Measurements from ENCODE around the gene KLHL30.
A peak's percentile ranks its signal among the peaks of the same experiment; 100 is the strongest.

KLHL30 gene

DNA sequence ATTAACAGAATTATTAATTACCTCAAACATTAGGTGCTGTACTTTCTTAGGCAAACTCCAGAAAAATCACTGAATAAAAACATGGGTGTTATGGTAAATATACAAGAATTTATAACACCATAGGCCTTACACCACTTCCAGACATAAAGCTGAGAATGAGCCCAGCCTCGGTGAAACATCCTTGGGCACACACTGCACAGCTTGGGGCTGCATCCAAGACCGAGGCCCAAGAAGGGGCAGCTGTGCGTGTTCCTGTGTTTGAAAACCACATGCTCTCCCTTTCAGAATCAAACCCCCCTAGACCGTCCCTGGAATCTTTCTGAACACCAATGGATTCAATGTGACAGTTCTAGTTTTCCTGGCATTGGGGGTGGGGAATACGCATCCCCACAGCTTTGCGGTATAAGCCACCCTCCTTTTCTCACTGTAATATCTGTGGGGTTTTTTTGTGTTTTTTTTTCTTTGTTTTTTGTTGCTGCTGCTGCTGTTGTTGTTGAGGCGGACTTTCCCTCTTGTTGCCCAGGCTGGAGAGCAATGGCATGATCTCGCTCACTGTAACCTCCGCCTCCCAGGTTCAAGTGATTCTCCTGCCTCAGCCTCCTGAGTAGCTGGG lies 33.2 kb downstream of the KLHL30 start:
- Mint-ChIP-seq H3K9me3 (no peaks in the 10 kb centered on the region), H3K27me3 (ENCODE audit: low read depth, poor library complexity) (no peaks in the 10 kb centered on the region), H3K4me1 (peaks cover 6% of the 10 kb centered on the region), H3K4me3 (no peak overlapping the region), H3K36me3 (ENCODE audit: low read depth) (peaks cover 47% of the 10 kb centered on the region), H3K27ac (no peak overlapping the region)
- no peak for DNase-seq
- TF ChIP-seq, protein P1, sequence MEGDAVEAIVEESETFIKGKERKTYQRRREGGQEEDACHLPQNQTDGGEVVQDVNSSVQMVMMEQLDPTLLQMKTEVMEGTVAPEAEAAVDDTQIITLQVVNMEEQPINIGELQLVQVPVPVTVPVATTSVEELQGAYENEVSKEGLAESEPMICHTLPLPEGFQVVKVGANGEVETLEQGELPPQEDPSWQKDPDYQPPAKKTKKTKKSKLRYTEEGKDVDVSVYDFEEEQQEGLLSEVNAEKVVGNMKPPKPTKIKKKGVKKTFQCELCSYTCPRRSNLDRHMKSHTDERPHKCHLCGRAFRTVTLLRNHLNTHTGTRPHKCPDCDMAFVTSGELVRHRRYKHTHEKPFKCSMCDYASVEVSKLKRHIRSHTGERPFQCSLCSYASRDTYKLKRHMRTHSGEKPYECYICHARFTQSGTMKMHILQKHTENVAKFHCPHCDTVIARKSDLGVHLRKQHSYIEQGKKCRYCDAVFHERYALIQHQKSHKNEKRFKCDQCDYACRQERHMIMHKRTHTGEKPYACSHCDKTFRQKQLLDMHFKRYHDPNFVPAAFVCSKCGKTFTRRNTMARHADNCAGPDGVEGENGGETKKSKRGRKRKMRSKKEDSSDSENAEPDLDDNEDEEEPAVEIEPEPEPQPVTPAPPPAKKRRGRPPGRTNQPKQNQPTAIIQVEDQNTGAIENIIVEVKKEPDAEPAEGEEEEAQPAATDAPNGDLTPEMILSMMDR (IDR thresholded peaks at IDR 0.05), result no peak

DNA sequence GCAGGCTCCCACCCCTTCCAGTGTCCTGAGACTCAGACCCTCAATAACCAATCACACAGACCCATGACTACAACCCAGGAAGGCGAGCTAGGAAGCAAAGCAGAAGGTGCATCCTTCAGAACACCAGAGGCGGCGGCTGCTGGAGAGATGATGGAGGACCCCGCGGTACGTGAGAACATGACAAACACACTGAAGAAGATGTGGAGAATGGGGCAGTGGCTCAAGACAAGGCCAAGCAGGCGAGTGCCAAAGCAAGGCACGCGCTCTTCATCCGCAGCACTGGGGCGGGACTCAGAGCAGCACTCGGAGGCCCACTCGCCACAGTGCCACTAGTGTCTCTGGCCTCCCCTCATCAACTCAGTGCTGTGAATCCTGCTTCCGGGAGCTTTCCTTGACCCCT lies 34.0 kb downstream of the KLHL30 start:
- Mint-ChIP-seq H3K9me3 (no peaks in the 10 kb centered on the region), H3K4me1 (peaks cover 6% of the 10 kb centered on the region)
- TF ChIP-seq, protein P1 (IDR thresholded peaks at IDR 0.05), result no peak

DNA sequence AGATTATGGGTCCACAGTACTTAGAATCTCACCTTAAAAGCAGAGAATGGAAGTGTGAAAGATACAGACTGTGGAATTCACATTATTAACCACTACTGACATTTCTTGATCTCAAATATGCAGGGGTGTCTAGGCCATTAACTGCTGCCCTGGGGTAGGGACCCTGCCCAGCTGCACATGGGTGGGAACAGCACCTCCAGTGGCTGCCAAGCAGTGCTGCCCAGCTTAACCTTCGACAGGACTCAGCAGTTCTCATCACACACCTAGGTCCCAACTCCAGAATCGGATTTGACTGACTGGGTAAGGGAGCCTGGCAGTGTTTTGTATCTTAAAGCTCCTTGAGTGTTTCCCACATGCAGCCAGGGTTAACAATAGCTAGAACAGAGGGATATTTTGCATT lies 35.2 kb downstream of the KLHL30 start:
- TF ChIP-seq, protein P1 (IDR thresholded peaks at IDR 0.05), result peak; percentile 6
- Mint-ChIP-seq H3K4me3 (no peak overlapping the region), H3K27ac (no peak overlapping the region), H3K36me3 (ENCODE audit: low read depth) (peaks cover 62% of the 10 kb centered on the region), H3K27me3 (ENCODE audit: low read depth, poor library complexity) (no peaks in the 10 kb centered on the region), H3K9me3 (no peaks in the 10 kb centered on the region), H3K4me1 (peaks cover 6% of the 10 kb centered on the region)
- DNase-seq, result no peak

More for the DNA sequence above, 34.0 kb downstream of the KLHL30 start:
- DNase-seq, result no peak
- Mint-ChIP-seq H3K36me3 (ENCODE audit: low read depth) (peaks cover 53% of the 10 kb centered on the region), H3K4me3 (no peak overlapping the region), H3K27ac (no peak overlapping the region), H3K27me3 (ENCODE audit: low read depth, poor library complexity) (no peaks in the 10 kb centered on the region)

DNA sequence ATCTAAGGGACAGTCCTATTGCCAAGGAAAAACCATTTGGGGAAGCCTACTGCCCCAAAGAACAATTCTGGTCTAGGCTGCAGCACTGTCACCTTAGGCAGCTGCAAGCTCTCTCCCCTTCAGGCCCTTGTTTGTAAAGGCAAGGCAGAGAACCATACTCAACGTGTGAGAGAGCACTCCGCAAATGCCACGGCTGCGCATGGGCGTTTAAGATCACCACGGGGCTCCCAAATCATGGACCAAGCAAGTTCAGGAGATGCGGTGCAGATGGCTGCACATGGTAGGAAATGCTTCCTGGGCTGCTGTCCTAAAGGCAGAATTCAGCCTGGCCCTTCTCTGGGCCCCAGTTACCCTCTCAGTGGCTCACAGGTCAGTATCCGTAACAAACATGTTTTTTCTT lies 35.8 kb downstream of the KLHL30 start:
- Mint-ChIP-seq H3K27me3 (ENCODE audit: low read depth, poor library complexity) (no peaks in the 10 kb centered on the region), H3K27ac (no peak overlapping the region), H3K4me3 (no peak overlapping the region), H3K4me1 (peaks cover 6% of the 10 kb centered on the region), H3K36me3 (ENCODE audit: low read depth) (peaks cover 68% of the 10 kb centered on the region), H3K9me3 (no peaks in the 10 kb centered on the region)
- no peak for DNase-seq
- TF ChIP-seq, protein P1 (IDR thresholded peaks at IDR 0.05), result no peak

DNA sequence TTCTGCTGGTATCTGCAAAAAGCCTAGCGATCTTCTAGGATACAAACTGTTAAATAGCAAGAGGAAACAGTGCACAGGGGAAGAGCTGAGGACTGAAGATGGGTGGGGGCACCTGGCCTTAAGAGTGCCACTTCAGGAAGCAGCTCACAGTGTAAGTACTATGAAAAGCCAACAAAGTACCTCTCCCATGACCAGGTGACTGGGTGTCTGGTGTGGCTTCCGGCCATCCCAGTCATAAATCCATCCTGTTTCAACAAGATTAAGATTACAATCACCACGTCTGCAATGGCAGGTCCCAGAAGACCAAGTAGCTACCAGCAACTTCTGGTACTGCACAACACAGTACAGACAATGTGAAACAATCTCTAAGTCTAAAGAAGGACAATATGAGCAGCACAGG lies 36.2 kb downstream of the KLHL30 start:
- Mint-ChIP-seq H3K4me1 (peaks cover 5% of the 10 kb centered on the region), H3K27ac (no peak overlapping the region), H3K27me3 (ENCODE audit: low read depth, poor library complexity) (no peaks in the 10 kb centered on the region), H3K9me3 (no peaks in the 10 kb centered on the region), H3K36me3 (ENCODE audit: low read depth) (peaks cover 70% of the 10 kb centered on the region), H3K4me3 (no peak overlapping the region)
- TF ChIP-seq, protein P1 (IDR thresholded peaks at IDR 0.05), result no peak
- DNase-seq, result no peak

DNA sequence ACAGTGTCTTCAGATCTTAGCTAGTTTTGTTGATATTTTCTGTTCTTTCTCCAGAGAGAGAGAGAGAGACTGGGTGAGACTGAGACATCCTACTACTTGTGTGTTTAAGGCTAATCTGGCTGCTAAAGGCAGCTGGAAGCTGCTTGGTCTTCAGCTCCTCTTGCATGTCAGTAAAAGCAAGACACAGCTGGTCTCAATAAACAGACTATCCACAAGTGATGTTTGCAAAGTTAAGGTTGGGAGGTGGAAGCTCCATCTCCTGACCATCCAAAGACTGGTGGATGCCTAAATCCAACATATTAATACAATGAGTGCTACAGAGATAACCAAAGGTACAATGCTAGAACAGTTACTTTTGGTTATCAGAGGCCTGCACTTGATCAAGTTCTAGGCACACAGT lies 38.1 kb downstream of the KLHL30 start:
- Mint-ChIP-seq H3K9me3 (no peaks in the 10 kb centered on the region), H3K27ac (no peak overlapping the region), H3K4me3 (no peak overlapping the region), H3K4me1 (no peaks in the 10 kb centered on the region), H3K36me3 (ENCODE audit: low read depth) (peaks cover 70% of the 10 kb centered on the region), H3K27me3 (ENCODE audit: low read depth, poor library complexity) (no peaks in the 10 kb centered on the region)
- TF ChIP-seq, protein P1 (IDR thresholded peaks at IDR 0.05), result no peak
- no peak for DNase-seq
